CD14-positive monocyte (primary cell): ENCODE results near the gene SH2D2A. TPM values are rescaled to one million over a fixed set of nuclear protein-coding genes. Genes with fewer than 3 reads are reported as not detected.
A peak's percentile ranks its signal among the peaks of the same experiment; 100 is the strongest.

ENCODE experiments used
- DNase-seq, 3 donors: peaks; one replicate each; pipeline ENCODE4 v3.0.0-alpha.2; 2011 to 2022
- H2AFZ ChIP-seq: 2 replicates; pipeline ENCODE4 v1.6.0; 2012; ENCODE audit warnings: mild to moderate bottlenecking, low read depth, low read length, inconsistent platforms; ENCODE audit not compliant: insufficient read depth, poor library complexity, severe bottlenecking
- H3K27ac ChIP-seq, 2 donors: 1 replicate in 1 of 2; 2 replicates in 1 of 2; pipeline ENCODE4 v1.5.1; 2012 to 2013; ENCODE audit warnings: low read length in 2 of 2, control low read depth in 1 of 2, inconsistent platforms in 1 of 2, low read depth in 1 of 2, mild to moderate bottlenecking in 1 of 2
- H3K27me3 ChIP-seq, 2 donors: one replicate each; pipeline versions ENCODE4 v1.6.0 to v1.6.1; 2011 to 2013; ENCODE audit warnings: low read length in 2 of 2; ENCODE audit not compliant: control insufficient read depth in 2 of 2, insufficient read depth in 2 of 2
- H3K36me3 ChIP-seq, 2 donors: replicated peaks in 1 of 2; 1 replicate in 1 of 2; 2 replicates in 1 of 2; pipeline versions ENCODE4 v1.5.1 to v1.6.1; 2012 to 2013; ENCODE audit warnings: low read length in 2 of 2, control low read depth in 1 of 2, inconsistent platforms in 1 of 2, mild to moderate bottlenecking in 1 of 2; ENCODE audit not compliant: insufficient read depth in 2 of 2, control insufficient read depth in 1 of 2
- H3K4me1 ChIP-seq, 2 donors: 1 replicate in 1 of 2; 2 replicates in 1 of 2; pipeline versions ENCODE4 v1.5.1 to v1.6.1; 2012 to 2013; ENCODE audit warnings: low read length in 2 of 2, control low read depth in 1 of 2, inconsistent platforms in 1 of 2, mild to moderate bottlenecking in 1 of 2, moderate library complexity in 1 of 2; ENCODE audit not compliant: insufficient read depth in 2 of 2, control insufficient read depth in 1 of 2
- H3K4me2 ChIP-seq: replicated peaks from 2 replicates; pipeline ENCODE3; 2012; ENCODE audit warnings: low read length, moderate library complexity, mild to moderate bottlenecking; ENCODE audit not compliant: poor library complexity, severe bottlenecking; ENCODE audit errors: extremely low read depth
- H3K4me3 ChIP-seq, 3 experiments: fragments of 200-600 bp in 1 of 3; sonication (generic) in 1 of 3; replicated peaks in 1 of 3; 1 replicate in 2 of 3; 2 replicates in 1 of 3; pipeline ENCODE4 v1.5.1; 2011 to 2013; ENCODE audit warnings: low read length in 3 of 3, mild to moderate bottlenecking in 3 of 3, control low read depth in 2 of 3, low read depth in 2 of 3, inconsistent platforms in 1 of 3, moderate library complexity in 1 of 3
- H3K79me2 ChIP-seq: 2 replicates; pipeline ENCODE4 v1.6.0; 2012; ENCODE audit warnings: mild to moderate bottlenecking, control low read depth, inconsistent platforms, low read length, moderate library complexity; ENCODE audit not compliant: insufficient read depth
- H3K9ac ChIP-seq: 2 replicates; pipeline ENCODE4 v1.6.0; 2017; ENCODE audit warnings: low read length, mild to moderate bottlenecking; ENCODE audit not compliant: insufficient read depth, poor library complexity, severe bottlenecking
- H3K9me3 ChIP-seq, 2 donors: replicated peaks in 1 of 2; 1 replicate in 1 of 2; 2 replicates in 1 of 2; pipeline versions ENCODE4 v1.5.1 to v1.6.1; 2012 to 2013; ENCODE audit warnings: low read length in 2 of 2, control low read depth in 1 of 2; ENCODE audit not compliant: control insufficient read depth in 1 of 2, insufficient read depth in 1 of 2
- H4K20me1 ChIP-seq: 2 replicates; pipeline ENCODE4 v1.6.0; 2012; ENCODE audit warnings: mild to moderate bottlenecking, low read length, control low read depth, moderate library complexity; ENCODE audit not compliant: insufficient read depth
- H3K27ac Mint-ChIP-seq, 7 donors: one replicate each; pipeline ENCODE4 v1.8.0; 2020; ENCODE audit warnings: mild to moderate bottlenecking in 7 of 7, mixed read lengths in 7 of 7, moderate library complexity in 6 of 7, inconsistent platforms in 2 of 7
- H3K27me3 Mint-ChIP-seq, 3 donors: one replicate each; pipeline ENCODE4 v1.8.0; 2021 to 2022; ENCODE audit warnings: low read depth in 3 of 3, mild to moderate bottlenecking in 3 of 3, mixed read lengths in 3 of 3, moderate library complexity in 3 of 3, inconsistent platforms in 1 of 3
- H3K36me3 Mint-ChIP-seq, 2 donors: one replicate each; pipeline ENCODE4 v1.8.0; 2020; ENCODE audit warnings: mixed read lengths in 2 of 2, inconsistent platforms in 1 of 2, mild to moderate bottlenecking in 1 of 2
- H3K4me1 Mint-ChIP-seq: one replicate; pipeline ENCODE4 v1.8.0; 2020; ENCODE audit warnings: mild to moderate bottlenecking, mixed read lengths
- H3K4me3 Mint-ChIP-seq, 2 donors: one replicate each; pipeline ENCODE4 v1.8.0; 2020; ENCODE audit warnings: mild to moderate bottlenecking in 2 of 2, mixed read lengths in 2 of 2, moderate library complexity in 1 of 2
- H3K9me3 Mint-ChIP-seq, 7 donors: one replicate each; pipeline ENCODE4 v1.8.0; 2020 to 2022; ENCODE audit warnings: mixed read lengths in 7 of 7, mild to moderate bottlenecking in 6 of 7, moderate library complexity in 6 of 7, inconsistent platforms in 2 of 7
- WGBS: methylation state at CpG from one replicate; pipeline ENCODE4 v1.1.5; 2013; ENCODE audit warnings: missing lambda C conversion rate; ENCODE audit not compliant: insufficient coverage; 5-methylcytosine and 5-hydroxymethylcytosine counted together
- intact Hi-C, 2 donors: fragments of 100-400 bp; cut with micrococcal nuclease; formaldehyde crosslinking; loops; one replicate each; pipeline versions ENCODE4 v1.15.0 to v1.15.1; 2023
- polyA plus RNA-seq, 3 donors: library from polyadenylated mRNA; depleted of rRNA in 1 of 3; unstranded in 2 of 3; stranded (reverse) in 1 of 3; fragments of 300-500 nt in 2 of 3; fragments of >200 nt in 1 of 3; fragmentation: Illumina TruSeq in 2 of 3; gene quantifications; 1 replicate in 2 of 3; 2 replicates in 1 of 3; pipeline ENCODE4 v1.2.3, GENCODE V29; 2012 to 2021
- TF ChIP-seq, protein P1 (sequence below): fragments of 200-600 bp; IDR thresholded peaks from one replicate; pipeline ENCODE4 v1.8.0; 2022; ENCODE audit warnings: antibody characterized with exemption, mild to moderate bottlenecking

Gene SH2D2A
- polyA plus RNA-seq, 3 donors, result 0.17 to 0.20 TPM; not detected in 1

DNA sequence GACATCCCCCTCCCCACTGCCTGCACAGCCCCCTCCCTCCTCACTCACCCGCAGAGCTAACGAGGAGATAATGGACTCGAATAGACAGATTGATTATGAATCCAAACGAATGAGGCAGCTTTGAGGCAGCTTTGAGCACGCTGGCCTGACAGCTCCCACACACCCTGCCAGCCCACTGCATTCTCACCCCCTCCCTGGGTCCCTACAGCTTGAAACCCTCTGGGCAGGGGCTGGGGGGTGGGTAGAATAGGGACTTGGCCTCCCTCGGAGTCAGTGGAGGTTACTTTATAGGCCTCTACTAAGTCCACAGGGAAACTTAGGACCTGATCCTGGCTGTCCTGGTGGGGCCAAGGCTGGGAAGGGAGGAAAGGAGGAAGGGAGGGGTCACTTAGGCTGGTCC lies 45.9 kb upstream of the SH2D2A start:
- TF ChIP-seq, protein P1, sequence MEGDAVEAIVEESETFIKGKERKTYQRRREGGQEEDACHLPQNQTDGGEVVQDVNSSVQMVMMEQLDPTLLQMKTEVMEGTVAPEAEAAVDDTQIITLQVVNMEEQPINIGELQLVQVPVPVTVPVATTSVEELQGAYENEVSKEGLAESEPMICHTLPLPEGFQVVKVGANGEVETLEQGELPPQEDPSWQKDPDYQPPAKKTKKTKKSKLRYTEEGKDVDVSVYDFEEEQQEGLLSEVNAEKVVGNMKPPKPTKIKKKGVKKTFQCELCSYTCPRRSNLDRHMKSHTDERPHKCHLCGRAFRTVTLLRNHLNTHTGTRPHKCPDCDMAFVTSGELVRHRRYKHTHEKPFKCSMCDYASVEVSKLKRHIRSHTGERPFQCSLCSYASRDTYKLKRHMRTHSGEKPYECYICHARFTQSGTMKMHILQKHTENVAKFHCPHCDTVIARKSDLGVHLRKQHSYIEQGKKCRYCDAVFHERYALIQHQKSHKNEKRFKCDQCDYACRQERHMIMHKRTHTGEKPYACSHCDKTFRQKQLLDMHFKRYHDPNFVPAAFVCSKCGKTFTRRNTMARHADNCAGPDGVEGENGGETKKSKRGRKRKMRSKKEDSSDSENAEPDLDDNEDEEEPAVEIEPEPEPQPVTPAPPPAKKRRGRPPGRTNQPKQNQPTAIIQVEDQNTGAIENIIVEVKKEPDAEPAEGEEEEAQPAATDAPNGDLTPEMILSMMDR, result no peak

DNA sequence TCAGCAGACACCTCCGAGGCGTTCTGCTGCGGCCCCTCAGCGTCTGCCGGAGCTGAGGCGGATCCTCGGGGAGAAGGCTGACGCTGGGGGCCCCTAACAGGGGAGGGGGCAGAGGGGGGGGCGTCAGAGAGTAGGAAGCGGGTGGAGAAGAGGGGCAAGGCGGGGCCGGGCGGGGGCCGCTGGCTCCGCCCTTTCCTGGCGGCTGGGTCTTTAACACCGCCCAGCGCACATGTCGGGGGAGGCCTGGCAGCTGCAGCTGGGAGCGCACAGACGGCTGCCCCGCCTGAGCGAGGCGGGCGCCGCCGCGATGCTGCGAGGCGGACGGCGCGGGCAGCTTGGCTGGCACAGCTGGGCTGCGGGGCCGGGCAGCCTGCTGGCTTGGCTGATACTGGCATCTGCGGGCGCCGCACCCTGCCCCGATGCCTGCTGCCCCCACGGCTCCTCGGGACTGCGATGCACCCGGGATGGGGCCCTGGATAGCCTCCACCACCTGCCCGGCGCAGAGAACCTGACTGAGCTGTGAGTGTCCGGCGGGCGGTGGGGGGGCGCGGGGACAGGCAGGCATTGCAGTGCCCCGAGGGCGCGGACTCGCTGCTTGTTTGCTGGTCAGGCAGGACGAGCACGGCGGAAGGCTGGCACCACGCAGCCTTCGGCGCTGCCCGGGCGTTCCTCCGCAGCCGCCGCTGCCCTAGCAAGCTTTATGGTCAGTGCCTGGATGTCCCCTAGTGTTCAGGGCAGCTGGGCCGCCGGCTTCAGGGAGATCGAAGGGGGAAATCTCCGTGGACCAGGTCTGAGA lies 44.2 kb upstream of the SH2D2A start, which contains the start of gene NTRK1:
TSS of gene NTRK1 (plus strand) at position 238 of the 796 bp plus-strand sequence. CDS start at position 308, 70 bp downstream.
- H3K4me1 ChIP-seq, result peaks cover 5 to 15% of the 10 kb centered on the region in 2 donors
- H3K79me2 ChIP-seq, result no peaks in the 10 kb centered on the region
- H3K27ac ChIP-seq, result no peak within 1 kb of the TSS
- intact Hi-C loops, result no loop called here
- Mint-ChIP-seq H3K27ac (no peak within 1 kb of the TSS), H3K36me3 (peaks cover 0 to 5% of the 10 kb centered on the region in 2 donors), H3K4me1 (peaks cover 15% of the 10 kb centered on the region), H3K27me3 (peaks cover 74 to 91% (median 81%) of the 10 kb centered on the region in 3 donors), H3K9me3 (peaks cover 0 to 6% (median 0%) of the 10 kb centered on the region in 7 donors), H3K4me3 (peak within 1 kb of the TSS in 1 of 2 donors; percentile 79)
- peaks cover 0 to 8% of the 10 kb centered on the region in 2 donors for H3K9me3 ChIP-seq
- H3K27me3 ChIP-seq, result peaks cover 44 to 66% of the 10 kb centered on the region in 2 donors
- no peak for DNase-seq
- WGBS, result 3% methylated on average over 68 of the region's 69 CpGs
- no peak within 1 kb of the TSS for H3K9ac ChIP-seq
- TF ChIP-seq, protein P1, result no peak
- H3K4me2 ChIP-seq, result peak within 1 kb of the TSS; percentile 39
- no peaks in the 10 kb centered on the region for H4K20me1 ChIP-seq
- H2AFZ ChIP-seq, result no peak within 1 kb of the TSS
- H3K4me3 ChIP-seq, result no peak within 1 kb of the TSS
- H3K36me3 ChIP-seq, result no peaks in the 10 kb centered on the region

More for the DNA sequence above, 45.9 kb upstream of the SH2D2A start:
- no CpG with 5 or more reads among the region's 6 CpGs for WGBS
- H3K9me3 Mint-ChIP-seq, result peaks cover 0 to 6% (median 0%) of the 10 kb centered on the region in 7 donors
- H3K9ac ChIP-seq, result no peak overlapping the region
- H3K4me1 Mint-ChIP-seq, result peaks cover 9% of the 10 kb centered on the region
- H3K27ac ChIP-seq, result no peak overlapping the region
- H3K27ac Mint-ChIP-seq, result no peak overlapping the region
- H3K4me2 ChIP-seq, result no peak overlapping the region
- no peaks in the 10 kb centered on the region for H3K79me2 ChIP-seq
- H3K4me3 ChIP-seq, result no peak overlapping the region
- peaks cover 41 to 54% of the 10 kb centered on the region in 2 donors for H3K27me3 ChIP-seq
- no peaks in the 10 kb centered on the region for H4K20me1 ChIP-seq
- H3K4me3 Mint-ChIP-seq, result peak overlapping the region in 1 of 2 donors; percentile 76
- peaks cover 0 to 5% of the 10 kb centered on the region in 2 donors for H3K36me3 Mint-ChIP-seq
- peaks cover 5 to 15% of the 10 kb centered on the region in 2 donors for H3K4me1 ChIP-seq
- intact Hi-C loops, result no loop called here
- no peak overlapping the region for H2AFZ ChIP-seq
- DNase-seq, result no peak
- peaks cover 0 to 8% of the 10 kb centered on the region in 2 donors for H3K9me3 ChIP-seq
- peaks cover 66 to 79% (median 68%) of the 10 kb centered on the region in 3 donors for H3K27me3 Mint-ChIP-seq
- H3K36me3 ChIP-seq, result no peaks in the 10 kb centered on the region
